ENCODE data around the gene ALK. TPM values are rescaled to one million over a fixed set of nuclear protein-coding genes. Genes with fewer than 3 reads are reported as not detected.

Gene ALK
- total and polyA plus RNA-seq, 10 of the 15 experiments (the other 5 are each of a cell fraction or from before 2014, with no cell fraction given), result 0.11 TPM; not detected in 9

GRCh38 chr2:29558097-29558496 lies 363.3 kb downstream of the ALK start (continued):
- TF ChIP-seq PRDM15 (CRISPR knock-in tag; IDR thresholded peaks at IDR 0.05), result no peak

GRCh38 chr2:29557268-29557667 lies 364.1 kb downstream of the ALK start:
- H3K9ac ChIP-seq (ENCODE audit: control insufficient read depth, insufficient read depth, low read length), result no peak overlapping the region
- no peak overlapping the region for H3K27ac ChIP-seq (ENCODE audit: control insufficient read depth, insufficient read depth)
- in situ Hi-C loops (cut with MboI) (no loop called here), intact Hi-C loops (cut with micrococcal nuclease; ENCODE audit: unreplicated experiment) (no loop called here)
- SMC1A ChIA-PET (ENCODE audit: uncharacterized antibody, unreplicated experiment), result no interaction called here
- ATAC-seq (no peak), FAIRE-seq (no peak), DNase-seq (ENCODE audit: low read depth, low spot score) (no peak)
- H2AFZ ChIP-seq (ENCODE audit: control insufficient read depth, low read depth, low read length), result no peak overlapping the region
- BruUV-seq (replicated peaks), result no TSS peak
- H3K4me1 ChIP-seq (ENCODE audit: control insufficient read depth, insufficient read depth, low read length), result no peaks in the 10 kb centered on the region
- H4K20me1 ChIP-seq (ENCODE audit: control insufficient read depth, insufficient read depth), result no peaks in the 10 kb centered on the region
- H3K36me3 ChIP-seq (ENCODE audit: control insufficient read depth in 2 of 2, insufficient read depth in 2 of 2, low read length in 1 of 2), result no peaks in the 10 kb centered on the region
- no peak overlapping the region for H3K4me2 ChIP-seq (ENCODE audit: control insufficient read depth, insufficient read depth)
- RAD21 ChIA-PET (ENCODE audit: unreplicated experiment), result no interaction called here
- POLR2A ChIA-PET, result no interaction called here
- H3K9me3 ChIP-seq (replicated peaks; ENCODE audit: control insufficient read depth, insufficient read depth, low read length), result no peaks in the 10 kb centered on the region
- H3K27me3 ChIP-seq (replicated peaks in 1 of 2; ENCODE audit: control insufficient read depth in 2 of 2, insufficient read depth in 2 of 2, low read length in 1 of 2), result no peaks in the 10 kb centered on the region
- H3K4me3 ChIP-seq, result no peak overlapping the region
- no peaks in the 10 kb centered on the region for H3K79me2 ChIP-seq (ENCODE audit: control insufficient read depth, insufficient read depth, low read length)
- CTCF ChIA-PET, result no interaction called here
- no peak for TF ChIP-seq PML (IDR thresholded peaks at IDR 0.05; ENCODE audit: low read length)
- no peak for TF ChIP-seq KDM1A (IDR thresholded peaks at IDR 0.05; ENCODE audit: borderline replicate concordance)
- no peak for TF ChIP-seq HSF1 (IDR thresholded peaks at IDR 0.05; ENCODE audit: low read depth, low read length)
- TF ChIP-seq ATF7 (IDR thresholded peaks at IDR 0.05; ENCODE audit: low read depth), result no peak
- no peak for TF ChIP-seq RUNX3 (IDR thresholded peaks at IDR 0.05; ENCODE audit: low read length)
- no peak for TF ChIP-seq ZNF207 (IDR thresholded peaks at IDR 0.05; ENCODE audit: borderline replicate concordance)
- TF ChIP-seq CTCF (IDR thresholded peaks at IDR 0.05 in 2 of 3, conservative IDR thresholded peaks at IDR 0.05 in 1 of 3; ENCODE audit: control insufficient read depth in 2 of 3, extremely low read depth in 1 of 3, insufficient read depth in 1 of 3, low read depth in 3 of 3, low read length in 3 of 3), result no peak
- no peak for TF ChIP-seq RB1 (IDR thresholded peaks at IDR 0.05; ENCODE audit: borderline replicate concordance)
- WGBS (ENCODE audit: insufficient coverage, insufficient replicate concordance, low lambda C conversion rate, missing lambda C conversion rate), result 0% methylated on average over 1 of the region's 1 CpG

All from GM12878 (cell line).